GM23248 (cell line): ENCODE results near the gene ADAM10.
"Not testable (repeated sequence)": the region's sequence is repeated elsewhere in the genome, so short reads cannot be mapped to it uniquely, and the experiment has no call there.

Source experiments
- EZH2 ChIP-seq: fragments of 200-600 bp; sonication (generic); IDR thresholded peaks from 2 replicates; pipeline ENCODE4 v1.6.1; 2018; ENCODE audit warnings: antibody characterized with exemption, mild to moderate bottlenecking; ENCODE audit not compliant: insufficient read depth, poor library complexity, severe bottlenecking
- EZH2phosphoT487 ChIP-seq: fragments of 200-600 bp; sonication (generic); IDR thresholded peaks from 2 replicates; pipeline ENCODE4 v1.6.1; 2018; ENCODE audit warnings: antibody characterized with exemption, moderate library complexity, mild to moderate bottlenecking, low read depth; ENCODE audit not compliant: insufficient read depth

DNA sequence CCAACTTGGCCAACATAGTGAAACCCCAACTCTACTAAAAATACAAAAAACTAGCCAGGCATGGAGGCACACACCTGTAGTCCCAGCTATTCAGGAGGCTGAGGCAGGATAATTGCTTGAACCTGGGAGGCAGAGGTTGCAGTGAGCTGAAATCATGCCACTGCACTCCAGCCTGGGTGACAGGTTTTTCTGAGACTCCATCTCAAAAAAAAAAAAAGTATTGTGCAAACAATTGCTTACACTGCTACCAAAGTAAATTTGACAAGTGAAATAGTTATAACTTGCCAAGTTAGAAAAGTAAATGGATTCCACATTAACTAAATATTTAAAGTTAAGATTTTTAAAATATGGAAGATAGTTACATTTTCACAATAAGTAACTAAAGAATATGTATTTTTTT lies 129.2 kb downstream of the ADAM10 start:
- TF ChIP-seq EZH2, EZH2phosphoT487: not testable (repeated sequence)
